Measurements from ENCODE around the gene CUEDC2.

DNA sequence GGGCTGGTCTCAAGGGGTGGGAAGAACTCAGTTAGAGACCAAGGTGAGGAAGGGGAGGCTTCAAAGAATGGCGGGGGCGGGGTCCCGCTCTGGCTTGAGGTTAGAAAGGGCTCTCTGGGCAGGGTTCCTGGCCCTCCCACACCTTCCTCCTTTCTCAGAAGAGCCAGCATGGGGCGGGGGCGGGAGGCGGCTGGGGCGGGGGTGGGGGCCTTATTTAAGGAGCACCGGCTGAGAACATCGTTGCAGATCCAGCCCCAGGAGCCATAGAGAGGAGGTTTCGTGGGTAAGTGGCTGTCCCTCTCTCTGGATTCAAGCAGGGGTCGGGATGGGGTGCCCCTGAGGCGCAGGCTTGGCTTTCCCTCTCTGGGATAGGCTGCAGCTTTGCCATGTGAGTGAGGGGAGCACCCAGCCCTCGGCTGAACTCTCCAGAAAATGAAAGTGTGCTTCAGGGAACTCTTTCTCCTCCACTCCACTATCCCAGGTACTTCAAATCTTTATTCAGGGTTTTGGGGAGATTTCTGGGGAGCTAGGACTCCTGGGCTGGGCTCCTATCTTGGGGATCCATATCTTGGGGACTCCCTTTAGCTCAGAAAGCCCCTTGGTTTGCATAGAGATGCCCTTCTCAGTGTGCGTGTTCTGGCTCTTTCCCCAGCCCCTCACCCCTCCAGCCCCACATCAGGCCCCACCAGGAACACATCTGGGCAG is 3.3 kb upstream of the CUEDC2 start:
- TF ChIP-seq CTCF (IDR thresholded peaks at IDR 0.05) = no peak
- TF ChIP-seq POLR2A (IDR thresholded peaks at IDR 0.05) = no peak

All from tibial nerve (tissue), 3 donors.